Ishikawa (cell line): ENCODE measurements around the gene TMEM120B.
A peak's percentile ranks its signal among the peaks of the same experiment; 100 is the strongest.

Source experiments
- CEBPB ChIP-seq: IDR thresholded peaks from 2 replicates; pipeline ENCODE4 v1.6.1; 2012
- CREB1 ChIP-seq: IDR thresholded peaks from 2 replicates; pipeline ENCODE4 v1.6.1; 2012; ENCODE audit warnings: low read depth
- EGR1 ChIP-seq: IDR thresholded peaks from 2 replicates; pipeline ENCODE4 v1.6.1; 2012
- EP300 ChIP-seq: IDR thresholded peaks from 2 replicates; pipeline ENCODE4 v1.6.1; 2012; ENCODE audit warnings: borderline replicate concordance
- FOXM1 ChIP-seq: IDR thresholded peaks from 2 replicates; pipeline ENCODE4 v1.6.1; 2012; ENCODE audit warnings: low read depth, borderline replicate concordance
- MAX ChIP-seq: IDR thresholded peaks from 2 replicates; pipeline ENCODE4 v1.6.1; 2012
- NFIC ChIP-seq: IDR thresholded peaks from 2 replicates; pipeline ENCODE4 v1.6.1; 2012
- RAD21 ChIP-seq: IDR thresholded peaks from 2 replicates; pipeline ENCODE4 v1.6.1; 2012; ENCODE audit warnings: low read depth
- REST ChIP-seq: IDR thresholded peaks from 2 replicates; pipeline ENCODE4 v1.6.1; 2012; ENCODE audit warnings: low read depth, mild to moderate bottlenecking
- TAF1 ChIP-seq: IDR thresholded peaks from 2 replicates; pipeline ENCODE4 v1.6.1; 2012; ENCODE audit warnings: low read depth, mild to moderate bottlenecking
- TCF12 ChIP-seq: IDR thresholded peaks from 2 replicates; pipeline ENCODE4 v1.6.1; 2012; ENCODE audit warnings: low read depth
- TEAD4 ChIP-seq: IDR thresholded peaks from 2 replicates; pipeline ENCODE4 v1.6.1; 2012
- YY1 ChIP-seq: IDR thresholded peaks from 2 replicates; pipeline ENCODE4 v1.6.1; 2012; ENCODE audit warnings: low read depth
- ZBTB7A ChIP-seq: IDR thresholded peaks from 2 replicates; pipeline ENCODE4 v1.6.1; 2012; ENCODE audit warnings: low read depth
- TF ChIP-seq, protein P1 (sequence below): IDR thresholded peaks from 2 replicates; pipeline ENCODE4 v1.6.1; 2012

Gene TMEM120B

GRCh38 chr12:121799842-121800693, 87.5 kb downstream of the TMEM120B start:
- 0 out of 2 replicates have a peak, but pooled peaks have one; percentile 20 for TF ChIP-seq EP300
- TF ChIP-seq TAF1: peak; percentile 9; the same call in 1 of the 2 replicates
- no peak for TF ChIP-seq REST
- peak; percentile 55; the same call in 1 of the 2 replicates for TF ChIP-seq TCF12
- TF ChIP-seq FOXM1: 0 out of 2 replicates have a peak, but pooled peaks have one; percentile 17
- TF ChIP-seq ZBTB7A: 0 out of 2 replicates have a peak, but pooled peaks have one; percentile 78
- TF ChIP-seq YY1: no peak
- TF ChIP-seq CEBPB: no peak
- 0 out of 2 replicates have a peak, but pooled peaks have one; percentile 3 for TF ChIP-seq TEAD4
- TF ChIP-seq NFIC: no peak
- TF ChIP-seq RAD21: no peak
- peak; percentile 44; the same call in 1 of the 2 replicates for TF ChIP-seq EGR1

- no peak for TF ChIP-seq RAD21
- no peak; the same call in 1 of the 2 replicates for TF ChIP-seq TCF12
- TF ChIP-seq, protein P1, sequence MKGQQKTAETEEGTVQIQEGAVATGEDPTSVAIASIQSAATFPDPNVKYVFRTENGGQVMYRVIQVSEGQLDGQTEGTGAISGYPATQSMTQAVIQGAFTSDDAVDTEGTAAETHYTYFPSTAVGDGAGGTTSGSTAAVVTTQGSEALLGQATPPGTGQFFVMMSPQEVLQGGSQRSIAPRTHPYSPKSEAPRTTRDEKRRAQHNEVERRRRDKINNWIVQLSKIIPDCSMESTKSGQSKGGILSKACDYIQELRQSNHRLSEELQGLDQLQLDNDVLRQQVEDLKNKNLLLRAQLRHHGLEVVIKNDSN: no peak
- TF ChIP-seq MAX: no peak
- TF ChIP-seq EGR1: peak; percentile 37; the same call in 1 of the 2 replicates
- TF ChIP-seq ZBTB7A: peak; percentile 54; the same call in 1 of the 2 replicates
- no peak for TF ChIP-seq FOXM1
- peak; percentile 88 for TF ChIP-seq YY1
- 0 out of 2 replicates have a peak, but pooled peaks have one; percentile 22 for TF ChIP-seq EP300
- TF ChIP-seq NFIC: no peak
- no peak for TF ChIP-seq TEAD4
- TF ChIP-seq REST: no peak
- peak; percentile 79; the same call in 1 of the 2 replicates for TF ChIP-seq TAF1
- no peak for TF ChIP-seq CREB1
- no peak for TF ChIP-seq CEBPB
Observed at GRCh38 chr12:121800694-121801594, 88.4 kb downstream of the TMEM120B start.

DNA sequence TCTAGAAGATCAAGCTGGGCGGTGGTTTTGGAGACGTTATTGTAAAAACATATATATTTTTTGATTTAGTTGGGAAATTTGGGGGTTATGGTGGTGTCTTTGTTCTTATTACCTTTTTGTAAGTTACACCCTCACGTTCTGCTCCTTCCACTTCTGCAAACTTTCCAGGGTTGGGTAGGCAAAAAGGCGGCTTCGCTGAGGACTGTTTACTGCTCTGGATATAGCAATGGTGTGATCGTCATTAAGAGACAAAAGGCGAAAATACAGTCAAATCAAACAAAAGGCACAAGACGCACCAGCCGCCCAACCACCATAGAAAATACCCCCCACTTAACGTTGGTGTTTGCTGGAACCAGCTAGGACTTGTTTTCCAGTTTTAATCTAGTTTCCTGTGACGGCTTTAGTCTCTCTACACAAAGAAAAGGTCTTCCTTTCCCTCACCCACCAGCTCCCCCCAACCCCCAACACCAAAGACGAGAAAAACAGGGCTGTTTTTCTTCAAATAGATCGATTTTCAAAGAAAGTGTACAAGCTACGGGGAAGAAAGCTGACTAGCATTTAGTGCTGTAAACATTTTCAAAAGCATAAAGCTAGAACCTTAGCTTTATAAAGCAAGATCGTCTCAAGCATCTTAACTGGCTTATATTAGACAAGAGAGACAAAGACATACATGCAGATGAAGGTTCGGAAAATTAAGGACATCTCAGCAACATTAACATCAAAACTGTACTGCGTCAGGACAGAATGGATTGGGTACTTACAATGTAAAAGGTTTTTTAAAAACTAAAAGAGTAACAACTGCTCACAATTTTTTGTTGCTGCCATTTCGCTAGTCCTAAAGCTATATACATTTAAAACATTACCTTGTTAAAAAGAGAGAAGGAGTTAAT, 89.3 kb downstream of the TMEM120B start:
- TF ChIP-seq TEAD4 (no peak), ZBTB7A (no peak), TCF12 (no peak), CEBPB (no peak), TAF1 (no peak), RAD21 (no peak), MAX (no peak), EP300 (no peak), NFIC (no peak), EGR1 (no peak), YY1 (no peak), CREB1 (no peak), FOXM1 (no peak), REST (no peak)
- TF ChIP-seq, protein P1: no peak
